ENCODE results near the gene ALKBH2.

Gene ALKBH2

DNA sequence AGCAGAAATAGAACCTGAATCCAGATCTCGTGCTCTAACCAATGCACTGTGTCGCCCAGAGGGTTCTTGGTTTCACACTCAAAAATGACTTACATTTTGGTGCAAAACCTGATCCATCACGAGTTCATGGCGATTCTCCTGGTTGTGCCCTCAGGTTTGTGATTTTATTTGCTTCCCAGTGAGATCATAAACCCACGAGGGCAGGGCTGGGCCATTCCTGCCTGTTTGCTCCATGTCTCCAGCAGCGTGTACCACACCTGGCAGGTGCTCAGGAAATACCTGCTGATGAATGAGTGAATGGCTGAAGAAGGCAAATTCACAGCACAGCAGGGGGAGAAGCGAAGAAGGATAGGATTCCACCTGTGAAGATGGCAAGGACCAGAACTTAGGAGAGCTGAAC lies 32.5 kb upstream of the ALKBH2 start:
- no peak for DNase-seq (ENCODE audit: low read depth)
- Histone ChIP-seq H3K36me3 (ENCODE audit: control insufficient read depth, insufficient read depth, low read length, severe bottlenecking) (peaks cover 5% of the 10 kb centered on the region), H3K27me3 (replicated peaks; ENCODE audit: control insufficient read depth, insufficient read depth, low read length) (no peaks in the 10 kb centered on the region), H3K4me3 (ENCODE audit: low read length) (no peak overlapping the region), H3K4me1 (ENCODE audit: control insufficient read depth, insufficient read depth, low read length) (peaks cover 29% of the 10 kb centered on the region), H3K9me3 (ENCODE audit: control insufficient read depth, low read length) (no peaks in the 10 kb centered on the region), H3K9ac (ENCODE audit: low read length) (peak overlapping the region; percentile 39)

GRCh38 chr12:109124878-109125648 lies 31.8 kb upstream of the ALKBH2 start:
- Histone ChIP-seq H3K9ac (ENCODE audit: low read length) (no peak overlapping the region), H3K4me1 (ENCODE audit: control insufficient read depth, insufficient read depth, low read length) (peaks cover 22% of the 10 kb centered on the region), H3K9me3 (ENCODE audit: control insufficient read depth, low read length) (no peaks in the 10 kb centered on the region), H3K36me3 (ENCODE audit: control insufficient read depth, insufficient read depth, low read length, severe bottlenecking) (peaks cover 5% of the 10 kb centered on the region), H3K27me3 (replicated peaks; ENCODE audit: control insufficient read depth, insufficient read depth, low read length) (no peaks in the 10 kb centered on the region), H3K4me3 (ENCODE audit: low read length) (no peak overlapping the region)
- DNase-seq (ENCODE audit: low read depth) = no peak

DNA sequence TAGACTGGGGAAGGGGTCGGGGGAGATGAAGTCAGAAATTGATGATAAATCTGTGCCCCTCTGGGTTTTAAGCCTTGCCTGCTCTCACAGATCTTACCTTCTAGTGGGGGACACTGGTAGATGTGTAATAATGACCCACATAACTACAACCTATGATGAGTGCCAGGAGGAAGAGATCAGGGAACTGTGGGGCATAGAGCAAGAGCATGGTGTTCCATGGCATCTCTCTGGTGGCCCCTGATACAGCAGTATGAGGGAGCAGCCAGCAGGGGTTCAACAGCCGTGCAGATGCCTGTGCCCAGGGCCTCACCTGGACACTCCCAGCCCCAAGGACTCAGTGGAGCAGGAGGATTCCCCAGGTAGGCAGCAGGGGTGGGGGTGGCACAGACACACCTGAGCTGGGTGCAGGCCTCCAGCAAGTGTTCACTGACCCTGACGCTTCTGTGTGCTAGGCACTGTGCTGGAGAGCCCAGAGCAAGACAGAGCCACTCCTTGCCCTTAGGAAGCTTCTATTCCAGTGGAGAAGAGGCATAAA lies 28.1 kb upstream of the ALKBH2 start:
- H3K9me3 ChIP-seq (ENCODE audit: control insufficient read depth, low read length) = no peaks in the 10 kb centered on the region
- H3K4me1 ChIP-seq (ENCODE audit: control insufficient read depth, insufficient read depth, low read length) = peaks cover 29% of the 10 kb centered on the region
- H3K4me3 ChIP-seq (ENCODE audit: low read length) = no peak overlapping the region
- H3K36me3 ChIP-seq (ENCODE audit: control insufficient read depth, insufficient read depth, low read length, severe bottlenecking) = peaks cover 5% of the 10 kb centered on the region
- no peaks in the 10 kb centered on the region for H3K27me3 ChIP-seq (replicated peaks; ENCODE audit: control insufficient read depth, insufficient read depth, low read length)
- H3K9ac ChIP-seq (ENCODE audit: low read length) = no peak overlapping the region
- DNase-seq (ENCODE audit: low read depth) = no peak

GRCh38 chr12:109120557-109120956 lies 27.3 kb upstream of the ALKBH2 start:
- Histone ChIP-seq H3K27me3 (replicated peaks; ENCODE audit: control insufficient read depth, insufficient read depth, low read length) (no peaks in the 10 kb centered on the region), H3K9ac (ENCODE audit: low read length) (peak overlapping the region; percentile 24), H3K9me3 (ENCODE audit: control insufficient read depth, low read length) (no peaks in the 10 kb centered on the region), H3K4me1 (ENCODE audit: control insufficient read depth, insufficient read depth, low read length) (peaks cover 31% of the 10 kb centered on the region), H3K4me3 (ENCODE audit: low read length) (no peak overlapping the region), H3K36me3 (ENCODE audit: control insufficient read depth, insufficient read depth, low read length, severe bottlenecking) (no peaks in the 10 kb centered on the region)
- no peak for DNase-seq (ENCODE audit: low read depth)

GRCh38 chr12:109120095-109120494 lies 26.8 kb upstream of the ALKBH2 start:
- H3K36me3 ChIP-seq (ENCODE audit: control insufficient read depth, insufficient read depth, low read length, severe bottlenecking) = no peaks in the 10 kb centered on the region
- no peaks in the 10 kb centered on the region for H3K27me3 ChIP-seq (replicated peaks; ENCODE audit: control insufficient read depth, insufficient read depth, low read length)
- H3K9ac ChIP-seq (ENCODE audit: low read length) = peak overlapping the region; percentile 24
- no peak overlapping the region for H3K4me3 ChIP-seq (ENCODE audit: low read length)
- no peaks in the 10 kb centered on the region for H3K9me3 ChIP-seq (ENCODE audit: control insufficient read depth, low read length)
- DNase-seq (ENCODE audit: low read depth) = no peak
- H3K4me1 ChIP-seq (ENCODE audit: control insufficient read depth, insufficient read depth, low read length) = peaks cover 35% of the 10 kb centered on the region

GRCh38 chr12:109116611-109116949 lies 23.3 kb upstream of the ALKBH2 start:
- Histone ChIP-seq H3K36me3 (ENCODE audit: control insufficient read depth, insufficient read depth, low read length, severe bottlenecking) (no peaks in the 10 kb centered on the region), H3K9me3 (ENCODE audit: control insufficient read depth, low read length) (no peaks in the 10 kb centered on the region), H3K4me1 (ENCODE audit: control insufficient read depth, insufficient read depth, low read length) (peaks cover 62% of the 10 kb centered on the region), H3K9ac (ENCODE audit: low read length) (peak overlapping the region; percentile 88), H3K27me3 (replicated peaks; ENCODE audit: control insufficient read depth, insufficient read depth, low read length) (no peaks in the 10 kb centered on the region), H3K4me3 (ENCODE audit: low read length) (peak overlapping the region; percentile 53)
- DNase-seq (ENCODE audit: low read depth) = no peak

DNA sequence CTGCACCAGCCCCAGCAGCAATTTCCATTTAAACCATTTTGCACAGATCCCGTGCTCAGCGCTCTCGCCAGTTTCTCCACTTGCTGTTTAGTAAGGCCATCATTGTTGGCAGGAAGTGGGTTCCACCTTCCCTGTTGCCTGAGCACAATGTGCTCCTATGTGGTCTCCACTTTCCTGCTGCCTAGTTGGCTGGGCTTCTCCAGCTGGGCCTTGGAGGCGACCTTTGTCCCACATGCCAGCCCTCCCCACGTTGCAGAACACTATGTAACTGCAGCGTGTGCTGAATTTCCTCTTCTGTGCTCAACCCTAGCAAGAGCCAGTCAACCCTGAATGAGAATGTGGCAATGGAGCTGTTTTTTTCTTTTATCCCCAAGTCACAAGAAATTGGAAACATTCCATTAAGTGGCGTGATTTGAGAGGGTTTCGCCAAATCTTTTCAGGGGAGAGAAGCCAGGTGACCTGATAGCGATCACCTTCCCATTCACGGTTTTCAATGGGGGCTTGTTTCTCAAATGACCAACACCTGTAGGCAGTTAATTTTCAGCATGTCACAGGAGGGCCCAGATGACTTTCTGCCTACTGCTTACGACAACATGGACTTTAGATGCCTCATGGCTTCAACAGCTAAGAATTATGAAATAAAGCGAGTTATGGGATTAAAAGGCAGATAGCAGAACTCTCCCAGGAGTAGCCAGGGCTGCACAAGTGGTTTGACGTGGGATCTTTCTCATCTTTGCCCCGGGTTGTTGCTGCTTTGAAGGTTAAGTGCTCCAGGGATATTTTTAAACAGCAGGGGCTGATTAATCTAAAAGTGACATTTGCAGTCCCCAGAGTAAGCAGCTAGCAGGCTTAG lies 22.7 kb upstream of the ALKBH2 start, which contains the start of gene ACACB:
Gene ACACB (plus strand): TSS at position 830 of the 853 bp plus-strand sequence. CDS start 22,819 bp downstream, outside the sequence.
- H3K36me3 ChIP-seq (ENCODE audit: control insufficient read depth, insufficient read depth, low read length, severe bottlenecking) = no peaks in the 10 kb centered on the region
- H3K9ac ChIP-seq (ENCODE audit: low read length) = peak within 1 kb of the TSS; percentile 88
- peaks cover 68% of the 10 kb centered on the region for H3K4me1 ChIP-seq (ENCODE audit: control insufficient read depth, insufficient read depth, low read length)
- no peaks in the 10 kb centered on the region for H3K27me3 ChIP-seq (replicated peaks; ENCODE audit: control insufficient read depth, insufficient read depth, low read length)
- peak within 1 kb of the TSS; percentile 53 for H3K4me3 ChIP-seq (ENCODE audit: low read length)
- no peaks in the 10 kb centered on the region for H3K9me3 ChIP-seq (ENCODE audit: control insufficient read depth, low read length)
- no peak for DNase-seq (ENCODE audit: low read depth)

- Histone ChIP-seq H3K27me3 (replicated peaks; ENCODE audit: control insufficient read depth, insufficient read depth, low read length) (no peaks in the 10 kb centered on the region), H3K4me3 (ENCODE audit: low read length) (peak overlapping the region; percentile 51), H3K36me3 (ENCODE audit: control insufficient read depth, insufficient read depth, low read length, severe bottlenecking) (no peaks in the 10 kb centered on the region), H3K9ac (ENCODE audit: low read length) (peak overlapping the region; percentile 76), H3K4me1 (ENCODE audit: control insufficient read depth, insufficient read depth, low read length) (peaks cover 74% of the 10 kb centered on the region), H3K9me3 (ENCODE audit: control insufficient read depth, low read length) (no peaks in the 10 kb centered on the region)
- no peak for DNase-seq (ENCODE audit: low read depth)
These were observed 22.1 kb upstream of the ALKBH2 start for GRCh38 chr12:109115404-109115757.

DNA sequence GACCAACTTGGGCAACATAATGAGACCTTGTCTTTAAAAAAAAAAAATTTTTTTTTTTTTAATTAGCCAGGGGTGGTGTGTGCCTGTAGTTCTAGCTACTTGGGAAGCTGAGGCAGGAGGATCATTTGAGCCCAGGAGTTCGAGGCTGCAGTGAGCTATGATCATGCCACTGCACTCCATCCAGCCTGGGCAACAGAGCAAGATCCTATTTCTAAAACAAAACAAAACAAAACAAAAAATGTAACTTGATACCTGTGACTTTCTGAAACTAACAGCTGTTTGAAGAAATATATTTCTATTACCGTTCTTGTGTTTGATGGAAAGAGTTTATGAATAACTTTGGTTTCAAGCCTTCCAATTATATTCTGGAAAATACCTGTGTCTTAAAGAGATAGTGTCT lies 21.4 kb upstream of the ALKBH2 start:
- Histone ChIP-seq H3K4me1 (ENCODE audit: control insufficient read depth, insufficient read depth, low read length) (peaks cover 81% of the 10 kb centered on the region), H3K9me3 (ENCODE audit: control insufficient read depth, low read length) (no peaks in the 10 kb centered on the region), H3K4me3 (ENCODE audit: low read length) (peak overlapping the region; percentile 51), H3K27me3 (replicated peaks; ENCODE audit: control insufficient read depth, insufficient read depth, low read length) (no peaks in the 10 kb centered on the region), H3K36me3 (ENCODE audit: control insufficient read depth, insufficient read depth, low read length, severe bottlenecking) (peaks cover 7% of the 10 kb centered on the region), H3K9ac (ENCODE audit: low read length) (peak overlapping the region; percentile 76)
- no peak for DNase-seq (ENCODE audit: low read depth)

DNA sequence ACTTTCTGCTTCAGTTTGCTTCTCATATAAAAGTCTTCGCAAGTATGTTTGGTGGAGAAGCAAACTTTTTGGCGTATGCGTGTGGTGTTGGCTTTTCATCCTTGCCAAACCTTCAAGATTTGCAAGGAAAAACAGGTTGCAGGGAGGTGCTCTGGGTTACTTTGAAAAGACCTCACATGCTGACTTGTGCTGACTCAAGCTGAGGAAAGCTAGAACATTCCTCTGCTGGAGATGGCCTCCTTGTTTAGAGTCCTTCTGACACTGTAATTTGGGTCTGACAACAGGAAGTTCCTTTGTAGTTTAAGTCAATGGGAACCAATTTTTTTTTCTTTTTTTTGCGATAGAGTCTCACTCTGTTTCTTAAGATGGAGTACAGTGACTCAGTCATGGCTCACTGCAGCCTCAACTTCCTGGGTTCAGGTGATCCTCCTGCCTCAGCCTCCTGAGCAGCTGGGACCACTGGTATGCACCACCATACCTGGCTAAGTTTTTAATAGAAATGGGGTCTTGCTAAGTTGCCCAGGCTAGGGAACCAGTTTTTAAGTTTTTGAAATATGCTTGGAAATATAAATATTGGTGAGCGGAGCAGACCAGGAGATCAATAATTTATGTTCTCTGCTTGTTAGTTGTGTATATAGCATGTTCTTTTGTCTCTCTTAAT lies 20.5 kb upstream of the ALKBH2 start:
- Histone ChIP-seq H3K9me3 (ENCODE audit: control insufficient read depth, low read length) (no peaks in the 10 kb centered on the region), H3K9ac (ENCODE audit: low read length) (peak overlapping the region; percentile 55), H3K36me3 (ENCODE audit: control insufficient read depth, insufficient read depth, low read length, severe bottlenecking) (peaks cover 14% of the 10 kb centered on the region), H3K4me3 (ENCODE audit: low read length) (peak overlapping the region; percentile 38), H3K27me3 (replicated peaks; ENCODE audit: control insufficient read depth, insufficient read depth, low read length) (no peaks in the 10 kb centered on the region), H3K4me1 (ENCODE audit: control insufficient read depth, insufficient read depth, low read length) (peaks cover 76% of the 10 kb centered on the region)
- peak; percentile 22 for DNase-seq (ENCODE audit: low read depth)

Measured in adipocyte (in vitro differentiated cells).